Endodermal cell (in vitro differentiated cells): Measurements from ENCODE around the gene RFX4. TPM values are rescaled to one million over a fixed set of nuclear protein-coding genes. Genes with fewer than 3 reads are reported as not detected.
A peak's percentile ranks its signal among the peaks of the same experiment; 100 is the strongest.

Source experiments
- DNase-seq: peaks from one replicate; pipeline ENCODE4 v3.0.0-alpha.2; 2017
- H3K27ac ChIP-seq: 2 replicates; pipeline ENCODE4 v1.5.1; 2013; ENCODE audit warnings: mild to moderate bottlenecking, low read depth, low read length, moderate library complexity
- H3K27me3 ChIP-seq: 2 replicates; pipeline ENCODE4 v1.6.1; 2013; ENCODE audit warnings: mild to moderate bottlenecking, low read length, moderate library complexity; ENCODE audit not compliant: insufficient read depth, control insufficient read depth, poor library complexity, severe bottlenecking
- H3K36me3 ChIP-seq: 2 replicates; pipeline ENCODE4 v1.7.0; 2013; ENCODE audit warnings: mild to moderate bottlenecking, low read length, moderate library complexity; ENCODE audit not compliant: control insufficient read depth, insufficient read depth
- H3K4me1 ChIP-seq: one replicate; pipeline ENCODE4 v1.7.0; 2013; ENCODE audit warnings: low read length; ENCODE audit not compliant: control insufficient read depth, insufficient read depth
- H3K4me3 ChIP-seq: 2 replicates; pipeline ENCODE4 v1.5.1; 2013; ENCODE audit warnings: mild to moderate bottlenecking, low read length, moderate library complexity
- H3K9ac ChIP-seq: 2 replicates; pipeline ENCODE4 v1.6.1; 2013; ENCODE audit warnings: mild to moderate bottlenecking, low read length, moderate library complexity; ENCODE audit not compliant: poor library complexity, severe bottlenecking; ENCODE audit errors: extremely low read depth
- H3K9me3 ChIP-seq: 2 replicates; pipeline ENCODE4 v1.6.1; 2013; ENCODE audit warnings: mild to moderate bottlenecking, low read length, moderate library complexity; ENCODE audit not compliant: control insufficient read depth
- H3K27ac Mint-ChIP-seq: 2 replicates; pipeline ENCODE4 v1.8.0; 2020; ENCODE audit warnings: mixed read lengths
- H3K27me3 Mint-ChIP-seq: 2 replicates; pipeline ENCODE4 v1.8.0; 2021; ENCODE audit warnings: mild to moderate bottlenecking, mixed read lengths; ENCODE audit not compliant: insufficient read depth
- H3K36me3 Mint-ChIP-seq: 2 replicates; pipeline ENCODE4 v1.8.0; 2020; ENCODE audit warnings: low read depth, mixed read lengths
- H3K4me1 Mint-ChIP-seq: 2 replicates; pipeline ENCODE4 v1.8.0; 2020; ENCODE audit warnings: mixed read lengths
- H3K4me3 Mint-ChIP-seq: 2 replicates; pipeline ENCODE4 v1.8.0; 2020; ENCODE audit warnings: mild to moderate bottlenecking, moderate library complexity, mixed read lengths
- H3K9me3 Mint-ChIP-seq: 2 replicates; pipeline ENCODE4 v1.8.0; 2020; ENCODE audit warnings: mild to moderate bottlenecking, mixed read lengths
- WGBS, 2 experiments: methylation state at CpG; one replicate each; pipeline versions ENCODE4 v1.1.5 to v1.1.7; 2013; ENCODE audit warnings: missing lambda C conversion rate in 2 of 2, mixed read lengths in 1 of 2; ENCODE audit not compliant: insufficient coverage in 1 of 2, insufficient read length in 1 of 2; 5-methylcytosine and 5-hydroxymethylcytosine counted together
- total RNA-seq, 2 donors: library from RNA; stranded (reverse); fragmentation: NEBNext Ultra II Directional in 1 of 2; extraction: Animal tissue kit (Norgen Biotek cat#: 25700) in 1 of 2; gene quantifications; 2 replicates in 1 of 2; 3 replicates in 1 of 2; pipeline ENCODE4 v1.2.1, GENCODE V29; 2021
- TF ChIP-seq, protein P1 (sequence below): fragments of 200-600 bp; sonication (generic); conservative IDR thresholded peaks from 2 replicates; pipeline ENCODE4 v1.5.0; 2021; ENCODE audit warnings: antibody characterized with exemption, mild to moderate bottlenecking

RFX4 gene
- total RNA-seq, 2 donors from 2014 or later: 0.09 to 0.86 TPM

- Mint-ChIP-seq H3K36me3 (no peaks in the 10 kb centered on the region), H3K4me3 (peak overlapping the region; percentile 43), H3K9me3 (no peaks in the 10 kb centered on the region), H3K4me1 (peaks cover 24% of the 10 kb centered on the region), H3K27ac (no peak overlapping the region), H3K27me3 (peaks cover 99% of the 10 kb centered on the region)
- TF ChIP-seq, protein P1, sequence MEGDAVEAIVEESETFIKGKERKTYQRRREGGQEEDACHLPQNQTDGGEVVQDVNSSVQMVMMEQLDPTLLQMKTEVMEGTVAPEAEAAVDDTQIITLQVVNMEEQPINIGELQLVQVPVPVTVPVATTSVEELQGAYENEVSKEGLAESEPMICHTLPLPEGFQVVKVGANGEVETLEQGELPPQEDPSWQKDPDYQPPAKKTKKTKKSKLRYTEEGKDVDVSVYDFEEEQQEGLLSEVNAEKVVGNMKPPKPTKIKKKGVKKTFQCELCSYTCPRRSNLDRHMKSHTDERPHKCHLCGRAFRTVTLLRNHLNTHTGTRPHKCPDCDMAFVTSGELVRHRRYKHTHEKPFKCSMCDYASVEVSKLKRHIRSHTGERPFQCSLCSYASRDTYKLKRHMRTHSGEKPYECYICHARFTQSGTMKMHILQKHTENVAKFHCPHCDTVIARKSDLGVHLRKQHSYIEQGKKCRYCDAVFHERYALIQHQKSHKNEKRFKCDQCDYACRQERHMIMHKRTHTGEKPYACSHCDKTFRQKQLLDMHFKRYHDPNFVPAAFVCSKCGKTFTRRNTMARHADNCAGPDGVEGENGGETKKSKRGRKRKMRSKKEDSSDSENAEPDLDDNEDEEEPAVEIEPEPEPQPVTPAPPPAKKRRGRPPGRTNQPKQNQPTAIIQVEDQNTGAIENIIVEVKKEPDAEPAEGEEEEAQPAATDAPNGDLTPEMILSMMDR: no peak
- Histone ChIP-seq H3K27me3 (peaks cover 100% of the 10 kb centered on the region), H3K27ac (peak overlapping the region; percentile 92), H3K4me3 (no peak overlapping the region), H3K9me3 (no peaks in the 10 kb centered on the region), H3K36me3 (no peaks in the 10 kb centered on the region), H3K9ac (no peak overlapping the region), H3K4me1 (peaks cover 13% of the 10 kb centered on the region)
- 0% methylated on average over 10 to 48 of the region's 52 CpGs for WGBS, 2 experiments
- DNase-seq: peak; percentile 95
Measured at GRCh38 chr12:106581543-106582248, 1.1 kb upstream of the RFX4 start.

DNA sequence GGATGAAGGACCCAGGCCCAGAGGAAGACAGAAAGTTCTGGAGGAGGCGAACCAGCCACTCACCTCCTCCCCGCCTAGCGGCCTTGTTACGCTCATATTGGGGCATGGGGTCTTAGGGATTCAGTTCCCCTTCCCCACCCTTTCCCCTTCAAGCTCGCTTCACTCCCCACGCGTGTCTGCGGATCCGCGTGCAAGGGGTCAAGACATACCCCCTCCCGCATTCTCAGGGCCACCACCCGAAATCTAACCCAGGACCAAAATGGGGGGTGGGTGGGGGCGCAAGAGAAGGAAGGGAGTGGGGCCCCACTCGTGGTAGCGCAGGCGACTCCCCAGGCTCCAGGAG is 584 bp upstream of the RFX4 start:
- TF ChIP-seq, protein P1: peak; percentile 11
- Mint-ChIP-seq H3K9me3 (no peaks in the 10 kb centered on the region), H3K36me3 (no peaks in the 10 kb centered on the region), H3K4me3 (peak overlapping the region; percentile 43), H3K27ac (no peak overlapping the region), H3K27me3 (peaks cover 100% of the 10 kb centered on the region), H3K4me1 (peaks cover 25% of the 10 kb centered on the region)
- Histone ChIP-seq H3K4me1 (peaks cover 13% of the 10 kb centered on the region), H3K36me3 (no peaks in the 10 kb centered on the region), H3K9ac (no peak overlapping the region), H3K27ac (peak overlapping the region; percentile 92), H3K27me3 (peaks cover 100% of the 10 kb centered on the region), H3K9me3 (no peaks in the 10 kb centered on the region), H3K4me3 (no peak overlapping the region)
- DNase-seq: no peak
- WGBS, 2 experiments: 0 to 2% methylated on average over 1 to 15 of the region's 16 CpGs

- peak; percentile 86 for DNase-seq
- Histone ChIP-seq H3K4me1 (peaks cover 13% of the 10 kb centered on the region), H3K27ac (peak overlapping the region; percentile 92), H3K4me3 (peak overlapping the region; percentile 79), H3K36me3 (no peaks in the 10 kb centered on the region), H3K9me3 (no peaks in the 10 kb centered on the region), H3K9ac (peak overlapping the region; percentile 11), H3K27me3 (peaks cover 100% of the 10 kb centered on the region)
- Mint-ChIP-seq H3K27me3 (peaks cover 100% of the 10 kb centered on the region), H3K4me1 (peaks cover 31% of the 10 kb centered on the region), H3K27ac (no peak overlapping the region), H3K4me3 (peak overlapping the region; percentile 43), H3K9me3 (no peaks in the 10 kb centered on the region), H3K36me3 (no peaks in the 10 kb centered on the region)
- WGBS, 2 experiments: 0% methylated on average over 10 to 60 of the region's 60 CpGs
- TF ChIP-seq, protein P1: no peak
Measured at GRCh38 chr12:106583242-106584103, 669 bp downstream of the RFX4 start.
